ENCODE results near the gene BOK.
"Not testable (repeated sequence)": the region's sequence is repeated elsewhere in the genome, so short reads cannot be mapped to it uniquely, and the experiment has no call there.

Gene BOK

DNA sequence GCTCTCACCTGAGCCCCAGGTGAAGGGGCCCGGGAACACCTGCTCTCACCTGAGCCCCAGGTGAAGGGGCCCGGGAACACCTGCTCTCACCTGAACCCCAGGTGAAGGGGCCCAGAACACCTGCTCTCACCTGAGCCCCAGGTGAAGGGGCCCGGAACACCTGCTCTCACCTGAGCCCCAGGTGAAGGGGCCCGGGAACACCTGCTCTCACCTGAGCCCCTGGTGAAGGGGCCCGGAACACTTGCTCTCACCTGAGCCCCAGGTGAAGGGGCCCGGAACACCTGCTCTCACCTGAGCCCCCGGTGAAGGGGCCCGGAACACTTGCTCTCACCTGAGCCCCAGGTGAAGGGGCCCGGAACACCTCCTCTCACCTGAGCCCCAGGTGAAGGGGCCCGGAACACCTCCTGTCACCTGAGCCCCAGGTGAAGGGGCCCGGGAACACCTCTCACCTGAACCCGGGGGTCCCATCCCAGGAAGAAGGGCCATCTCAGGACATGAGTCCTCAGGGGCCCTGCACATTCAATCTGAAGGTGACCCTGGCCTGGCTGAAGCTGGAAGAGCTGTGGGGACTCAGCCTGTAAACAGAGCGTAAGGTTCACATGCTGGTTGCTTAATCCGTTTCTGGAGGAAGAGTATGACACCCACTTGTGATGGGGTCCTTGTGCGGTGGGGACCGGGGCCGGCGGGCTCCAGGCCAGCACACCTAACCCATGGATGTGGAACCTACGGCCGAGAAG lies 14.5 kb downstream of the BOK start:
- not testable (repeated sequence) for DNase-seq (ENCODE audit: low read depth, low spot score)

DNA sequence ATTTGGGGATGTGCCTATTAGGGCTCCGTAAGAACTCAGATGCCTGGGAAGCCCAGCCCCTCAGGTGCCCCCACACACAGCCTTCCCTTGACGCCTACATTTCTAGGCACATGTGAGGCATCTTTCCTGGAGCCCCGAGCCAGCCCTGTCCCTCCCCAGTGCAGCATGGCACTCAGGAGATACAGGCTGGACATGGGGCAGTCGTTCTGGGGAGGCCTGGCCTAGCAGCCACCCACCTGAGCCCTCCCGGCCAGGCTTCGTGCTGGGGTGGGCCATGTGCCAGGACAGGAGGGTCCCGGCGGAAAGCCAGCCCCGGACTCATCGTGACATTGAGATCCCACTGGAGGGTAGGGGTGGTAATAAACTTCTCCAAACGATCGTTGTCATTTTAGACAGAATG lies 15.2 kb downstream of the BOK start:
- DNase-seq (ENCODE audit: low read depth, low spot score) = no peak

- DNase-seq (ENCODE audit: low read depth, low spot score) = no peak
These were observed 16.5 kb downstream of the BOK start for GRCh38 chr2:241574911-241575623.

GRCh38 chr2:241575624-241576292 lies 17.2 kb downstream of the BOK start:
- DNase-seq (ENCODE audit: low read depth, low spot score) = no peak

GRCh38 chr2:241576293-241576654 lies 17.7 kb downstream of the BOK start:
- DNase-seq (ENCODE audit: low read depth, low spot score) = no peak

DNA sequence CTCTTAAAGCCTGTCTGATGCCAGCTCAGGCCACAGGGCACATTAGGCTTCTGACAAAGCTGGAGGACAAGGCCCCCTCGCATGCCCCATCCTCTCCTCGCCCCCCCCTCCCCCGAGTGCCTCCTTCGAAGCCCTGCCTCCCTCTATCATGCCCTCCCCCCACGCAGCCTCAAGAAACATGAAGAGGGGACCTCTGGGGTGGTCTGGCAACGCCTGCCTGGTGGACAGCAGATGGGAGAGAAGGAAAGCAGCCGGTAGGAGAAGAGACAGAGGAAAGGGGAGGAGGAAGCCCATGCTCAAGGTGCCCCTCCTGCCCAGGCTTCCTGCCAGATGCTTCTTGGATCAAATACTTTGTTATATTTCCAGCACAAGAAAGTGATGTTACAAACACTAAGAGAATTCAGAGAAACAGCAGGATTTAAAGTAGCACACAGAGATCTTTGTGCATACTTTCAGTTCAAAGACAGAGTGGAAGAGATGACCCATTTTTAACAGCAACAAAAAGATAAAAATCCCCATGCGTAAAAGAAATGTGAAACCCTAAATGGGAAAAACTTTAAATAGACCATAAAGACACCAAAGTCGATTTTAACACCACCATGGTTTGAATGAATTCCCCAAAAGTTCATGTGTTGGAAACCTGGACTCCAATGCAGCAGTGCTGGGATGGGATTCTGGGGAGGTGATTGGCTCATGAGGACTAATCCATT lies 19.0 kb downstream of the BOK start:
- no peak for DNase-seq (ENCODE audit: low read depth, low spot score)

DNA sequence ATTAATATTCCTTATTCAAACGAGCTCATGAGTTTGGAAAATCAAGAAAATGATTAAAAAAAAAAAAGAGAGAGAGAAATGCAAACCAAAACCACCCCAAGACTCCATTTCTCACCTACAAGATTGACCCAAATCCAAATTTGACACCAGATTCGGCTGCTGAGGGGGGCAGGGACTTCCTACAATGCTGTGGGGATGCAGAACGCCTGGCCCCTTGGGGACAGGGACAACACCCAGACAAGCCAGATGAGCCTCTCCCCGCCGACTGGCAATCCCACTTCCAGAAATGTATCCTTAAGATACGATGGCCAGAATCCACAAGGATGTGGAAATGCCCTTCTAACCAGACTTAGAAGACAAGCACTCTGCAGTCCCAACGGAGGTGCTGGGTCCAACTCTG lies 20.7 kb downstream of the BOK start:
- no peak for DNase-seq (ENCODE audit: low read depth, low spot score)

- no peak for DNase-seq (ENCODE audit: low read depth, low spot score)
These were observed 23.8 kb downstream of the BOK start for GRCh38 chr2:241582328-241582727.

- no peak for DNase-seq (ENCODE audit: low read depth, low spot score)
These were observed 24.3 kb downstream of the BOK start for GRCh38 chr2:241582806-241583205.

GRCh38 chr2:241584436-241584835 lies 25.9 kb downstream of the BOK start:
- DNase-seq (ENCODE audit: low read depth, low spot score) = no peak

- DNase-seq (ENCODE audit: low read depth, low spot score) = no peak
These were observed 28.2 kb downstream of the BOK start for GRCh38 chr2:241586564-241587264.

- not testable (repeated sequence) for DNase-seq (ENCODE audit: low read depth, low spot score)
These were observed 31.3 kb downstream of the BOK start for GRCh38 chr2:241589863-241590262.

DNA sequence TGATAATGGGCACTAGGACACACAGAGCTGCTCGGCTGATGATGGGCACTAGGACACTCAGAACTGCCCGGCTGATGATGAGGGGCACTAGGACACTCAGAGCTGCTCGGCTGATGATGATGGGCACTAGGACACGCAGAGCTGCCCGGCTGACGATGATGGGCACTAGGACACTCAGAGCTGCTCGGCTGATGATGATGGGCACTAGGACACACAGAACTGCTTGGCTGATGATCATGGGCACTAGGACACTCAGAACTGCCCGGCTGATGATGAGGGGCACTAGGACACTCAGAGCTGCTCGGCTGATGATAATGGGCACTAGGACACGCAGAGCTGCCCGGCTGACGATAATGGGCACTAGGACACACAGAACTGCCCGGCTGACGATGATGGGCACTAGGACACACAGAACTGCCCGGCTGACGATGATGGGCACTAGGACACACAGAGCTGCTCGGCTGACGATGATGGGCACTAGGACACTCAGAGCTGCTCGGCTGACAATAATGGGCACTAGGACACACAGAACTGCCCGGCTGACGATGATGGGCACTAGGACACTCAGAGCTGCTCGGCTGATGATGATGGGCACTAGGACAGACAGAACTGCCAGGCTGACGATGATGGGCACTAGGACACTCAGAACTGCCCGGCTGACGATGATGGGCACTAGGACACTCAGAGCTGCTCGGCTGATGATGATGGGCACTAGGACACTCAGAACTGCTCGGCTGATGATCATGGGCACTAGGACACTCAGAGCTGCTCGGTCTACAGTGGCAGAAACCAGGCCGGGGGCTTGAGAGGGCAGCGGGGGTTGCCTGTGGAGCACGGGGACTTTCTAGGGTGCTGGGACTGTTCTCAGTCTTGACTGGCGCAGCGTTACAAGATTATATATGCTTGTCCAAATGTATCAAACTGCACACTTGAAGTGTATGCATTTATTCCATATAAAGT lies 32.2 kb downstream of the BOK start:
- not testable (repeated sequence) for DNase-seq (ENCODE audit: low read depth, low spot score)

DNA sequence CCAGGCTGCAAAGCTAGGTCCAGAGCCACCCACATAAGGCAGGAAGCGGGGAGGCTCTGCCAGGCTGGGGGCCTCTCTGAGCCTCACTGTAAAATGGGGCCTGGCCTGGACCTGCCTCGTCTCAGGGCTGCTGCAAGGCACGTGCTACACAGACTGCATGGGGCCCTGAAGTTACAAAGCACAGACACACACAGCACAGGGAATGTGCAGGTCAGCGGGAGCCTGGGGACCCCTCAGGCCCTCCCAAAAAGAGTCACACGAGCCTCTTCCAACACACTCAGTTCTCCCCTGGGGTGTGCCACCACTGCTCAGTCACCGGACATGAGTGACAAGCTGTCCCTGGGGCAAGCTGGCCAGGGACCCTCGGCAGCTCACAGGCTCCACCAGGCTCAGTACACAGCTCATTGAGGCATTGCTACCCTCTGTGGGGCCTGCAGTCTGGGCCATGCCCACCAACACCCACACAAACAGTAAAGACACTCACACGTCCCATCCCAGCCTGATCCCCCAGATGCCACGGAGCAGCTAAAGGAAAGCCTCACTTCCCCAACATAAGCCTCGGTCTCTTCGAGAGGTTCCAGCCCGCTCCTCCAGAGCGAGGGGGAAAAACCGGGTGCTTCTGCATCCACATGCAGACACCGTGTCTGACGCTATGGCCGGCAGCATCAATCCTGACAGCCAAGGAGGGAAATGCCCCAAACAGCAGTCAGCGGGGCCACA lies 33.7 kb downstream of the BOK start:
- no peak for DNase-seq (ENCODE audit: low read depth, low spot score)

DNA sequence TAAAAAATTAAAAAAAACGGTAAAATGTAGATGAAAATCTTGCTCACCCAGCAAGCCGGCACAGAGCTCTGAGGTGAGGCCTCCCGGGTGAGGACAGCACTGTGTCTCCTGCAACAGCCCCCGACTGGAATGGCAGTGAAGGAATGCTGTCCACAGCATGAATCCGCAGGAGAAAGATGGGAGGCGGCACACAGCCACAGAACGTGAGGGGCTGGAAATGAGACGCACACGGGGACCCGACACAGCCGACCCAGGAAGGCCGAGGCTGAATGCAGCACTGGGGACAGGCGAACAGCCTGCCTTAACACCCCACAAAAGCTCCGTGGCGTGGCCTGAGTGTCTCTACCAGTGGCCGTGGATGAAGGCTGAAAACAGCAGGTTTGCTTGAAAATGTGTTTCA lies 34.7 kb downstream of the BOK start:
- no peak for DNase-seq (ENCODE audit: low read depth, low spot score)

- DNase-seq (ENCODE audit: low read depth, low spot score) = no peak
These were observed 37.1 kb downstream of the BOK start for GRCh38 chr2:241595600-241596140.

DNA sequence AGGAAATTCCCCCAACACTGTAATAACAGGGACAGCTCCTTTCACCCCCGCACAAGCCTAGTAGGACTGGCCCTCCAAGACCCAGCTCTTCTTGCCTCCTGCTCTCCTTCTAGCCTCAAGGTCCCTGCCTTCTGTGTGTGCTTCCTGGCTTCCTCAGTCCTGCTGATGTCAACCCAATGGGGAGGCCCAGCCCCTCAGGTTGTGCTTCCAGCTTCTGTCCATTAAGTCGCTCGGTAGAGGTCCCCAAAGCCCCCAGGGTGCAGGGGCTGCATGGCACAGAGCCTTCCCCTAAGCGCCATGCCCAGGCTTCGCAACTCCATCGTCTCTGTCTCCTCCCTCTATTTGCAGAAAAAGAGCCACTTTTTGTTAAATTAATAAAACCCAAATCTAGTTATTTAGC lies 39.0 kb downstream of the BOK start:
- no peak for DNase-seq (ENCODE audit: low read depth, low spot score)

GRCh38 chr2:241598061-241598460 lies 39.5 kb downstream of the BOK start:
- DNase-seq (ENCODE audit: low read depth, low spot score) = no peak

- DNase-seq (ENCODE audit: low read depth, low spot score) = no peak
These were observed 39.9 kb downstream of the BOK start for GRCh38 chr2:241598487-241598886.

Measured in brain pericyte (primary cell).